Mesenchymal stem cell (in vitro differentiated cells and primary cell): ENCODE data around the gene SEC16A.
A peak's percentile ranks its signal among the peaks of the same experiment; 100 is the strongest.

Experiments
- DNase-seq: peaks from one replicate; pipeline ENCODE4 v3.0.0-alpha.2; 2013
- H2AFZ ChIP-seq: one replicate; pipeline ENCODE4 v1.6.1; 2013; ENCODE audit warnings: low read depth, mild to moderate bottlenecking, control low read depth, inconsistent platforms, low read length, moderate library complexity
- H2AK5ac ChIP-seq: 2 replicates; pipeline ENCODE4 v1.6.1; 2013; ENCODE audit warnings: low read length, moderate library complexity, mild to moderate bottlenecking, inconsistent platforms; ENCODE audit not compliant: severe bottlenecking
- H2BK120ac ChIP-seq: one replicate; pipeline ENCODE4 v1.6.1; 2013; ENCODE audit warnings: low read depth, mild to moderate bottlenecking, inconsistent platforms, low read length, moderate library complexity
- H2BK12ac ChIP-seq, 2 experiments: one replicate each; pipeline ENCODE4 v1.6.1; 2013; ENCODE audit warnings: inconsistent platforms in 2 of 2, low read length in 2 of 2, mild to moderate bottlenecking in 2 of 2, moderate library complexity in 2 of 2, control low read depth in 1 of 2
- H2BK15ac ChIP-seq: one replicate; pipeline ENCODE4 v1.6.1; 2013; ENCODE audit warnings: mild to moderate bottlenecking, low read depth, inconsistent platforms; ENCODE audit not compliant: poor library complexity, severe bottlenecking
- H2BK5ac ChIP-seq: 2 replicates; pipeline ENCODE4 v1.6.1; 2013; ENCODE audit warnings: low read depth, mild to moderate bottlenecking, low read length, control low read depth, inconsistent platforms; ENCODE audit not compliant: poor library complexity, severe bottlenecking
- H3K14ac ChIP-seq, 2 experiments: one replicate each; pipeline ENCODE4 v1.6.1; 2013; ENCODE audit warnings: inconsistent platforms in 2 of 2, low read length in 2 of 2, control low read depth in 1 of 2, mild to moderate bottlenecking in 1 of 2, moderate library complexity in 1 of 2
- H3K18ac ChIP-seq, 2 experiments: one replicate each; pipeline ENCODE4 v1.6.1; 2013; ENCODE audit warnings: inconsistent platforms in 2 of 2, low read length in 2 of 2, control low read depth in 1 of 2, low read depth in 1 of 2, mild to moderate bottlenecking in 1 of 2
- H3K23ac ChIP-seq, 2 experiments: one replicate each; pipeline ENCODE4 v1.6.1; 2013; ENCODE audit warnings: inconsistent platforms in 2 of 2, low read length in 2 of 2, mild to moderate bottlenecking in 2 of 2, moderate library complexity in 2 of 2, control low read depth in 1 of 2
- H3K27ac ChIP-seq: 2 replicates; pipeline ENCODE4 v1.5.1; 2013; ENCODE audit warnings: mild to moderate bottlenecking, moderate library complexity, low read length, control low read depth, inconsistent platforms; ENCODE audit not compliant: poor library complexity, severe bottlenecking
- H3K27me3 ChIP-seq, 2 experiments: 2 replicates each; pipeline versions ENCODE4 v1.6.1 to v1.7.0; 2013; ENCODE audit warnings: low read length in 2 of 2, mild to moderate bottlenecking in 2 of 2, moderate library complexity in 2 of 2, control low read depth in 1 of 2, inconsistent platforms in 1 of 2; ENCODE audit not compliant: control insufficient read depth in 1 of 2, insufficient read depth in 1 of 2
- H3K36me3 ChIP-seq, 2 experiments: 2 replicates each; pipeline versions ENCODE4 v1.6.1 to v1.7.0; 2013; ENCODE audit warnings: low read length in 2 of 2, control low read depth in 1 of 2, inconsistent platforms in 1 of 2, low read depth in 1 of 2, mild to moderate bottlenecking in 1 of 2; ENCODE audit not compliant: insufficient read depth in 2 of 2, control insufficient read depth in 1 of 2
- H3K4ac ChIP-seq, 2 experiments: one replicate each; pipeline ENCODE4 v1.6.1; 2013; ENCODE audit warnings: inconsistent platforms in 2 of 2, low read length in 2 of 2, mild to moderate bottlenecking in 2 of 2, moderate library complexity in 2 of 2, control low read depth in 1 of 2, low read depth in 1 of 2
- H3K4me1 ChIP-seq: 2 replicates; pipeline ENCODE4 v1.6.1; 2013; ENCODE audit warnings: low read depth, low read length, control low read depth; ENCODE audit not compliant: control insufficient read depth, insufficient read depth
- H3K4me2 ChIP-seq: 2 replicates; pipeline ENCODE4 v1.6.1; 2013; ENCODE audit warnings: low read length, mild to moderate bottlenecking, inconsistent platforms; ENCODE audit not compliant: poor library complexity, severe bottlenecking
- H3K4me3 ChIP-seq, 2 experiments: 2 replicates each; pipeline versions ENCODE4 v1.5.1 to v1.7.0; 2013; ENCODE audit warnings: low read length in 2 of 2, mild to moderate bottlenecking in 2 of 2, control low read depth in 1 of 2, low read depth in 1 of 2; ENCODE audit not compliant: insufficient read depth in 1 of 2
- H3K79me1 ChIP-seq: replicated peaks from 2 replicates; pipeline ENCODE4 v1.6.1; 2013; ENCODE audit warnings: mild to moderate bottlenecking, control low read depth, low read length, inconsistent platforms; ENCODE audit not compliant: poor library complexity, severe bottlenecking
- H3K9ac ChIP-seq: 2 replicates; pipeline ENCODE4 v1.7.0; 2013; ENCODE audit warnings: mild to moderate bottlenecking, low read length, moderate library complexity
- H3K9me3 ChIP-seq: 2 replicates; pipeline ENCODE4 v1.7.0; 2013; ENCODE audit warnings: mild to moderate bottlenecking, low read length; ENCODE audit not compliant: control insufficient read depth
- H4K8ac ChIP-seq: one replicate; pipeline ENCODE4 v1.6.1; 2013; ENCODE audit warnings: inconsistent platforms, mild to moderate bottlenecking, low read length, moderate library complexity
- H4K91ac ChIP-seq: one replicate; pipeline ENCODE4 v1.6.1; 2013; ENCODE audit warnings: mild to moderate bottlenecking, low read length, inconsistent platforms
- WGBS: methylation state at CpG from one replicate; pipeline ENCODE4 v1.1.7; 2013; ENCODE audit warnings: mixed read lengths; 5-methylcytosine and 5-hydroxymethylcytosine counted together

The SEC16A gene

GRCh38 chr9:136519263-136520052, 36.6 kb upstream of the SEC16A start:
- Histone ChIP-seq H3K18ac (no peak overlapping the region), H2BK15ac (no peak overlapping the region), H3K9me3 (no peaks in the 10 kb centered on the region), H3K27ac (no peak overlapping the region), H2AK5ac (peak overlapping the region; percentile 64), H3K23ac (no peak overlapping the region), H2AFZ (no peak overlapping the region), H3K79me1 (peaks cover 41% of the 10 kb centered on the region), H3K4me3 (peak overlapping the region in 1 of 2 experiments; percentile 10), H4K8ac (no peak overlapping the region), H3K9ac (no peak overlapping the region), H3K14ac (no peak overlapping the region), H3K27me3 (no peaks in the 10 kb centered on the region), H2BK5ac (no peak overlapping the region), H3K36me3 (peaks cover 17 to 84% of the 10 kb centered on the region in 2 experiments), H3K4me1 (peaks cover 50% of the 10 kb centered on the region), H2BK12ac (no peak overlapping the region), H3K4ac (no peak overlapping the region), H4K91ac (no peak overlapping the region), H3K4me2 (peak overlapping the region; percentile 19), H2BK120ac (no peak overlapping the region)
- no peak for DNase-seq
- WGBS, result 96% methylated on average over 32 of the region's 32 CpGs

- Histone ChIP-seq H2AFZ (no peak overlapping the region), H3K18ac (no peak overlapping the region), H3K4ac (no peak overlapping the region), H3K9ac (no peak overlapping the region), H3K14ac (no peak overlapping the region), H3K79me1 (peaks cover 36% of the 10 kb centered on the region), H4K8ac (no peak overlapping the region), H3K4me1 (peaks cover 44% of the 10 kb centered on the region), H3K4me3 (no peak overlapping the region), H2BK12ac (no peak overlapping the region), H3K9me3 (no peaks in the 10 kb centered on the region), H3K4me2 (no peak overlapping the region), H4K91ac (no peak overlapping the region), H2AK5ac (no peak overlapping the region), H3K23ac (no peak overlapping the region), H3K27ac (no peak overlapping the region), H2BK120ac (no peak overlapping the region), H2BK5ac (no peak overlapping the region), H3K36me3 (peaks cover 22 to 85% of the 10 kb centered on the region in 2 experiments), H2BK15ac (no peak overlapping the region), H3K27me3 (no peaks in the 10 kb centered on the region)
- no peak for DNase-seq
- 97% methylated on average over 18 of the region's 18 CpGs for WGBS
These were observed 35.8 kb upstream of the SEC16A start for GRCh38 chr9:136518623-136519022.

- no peak overlapping the region for H2BK15ac ChIP-seq
- H2AK5ac ChIP-seq, result no peak overlapping the region
- WGBS, result 99% methylated on average over 17 of the region's 17 CpGs
- no peak overlapping the region for H3K4me3 ChIP-seq
- peaks cover 44% of the 10 kb centered on the region for H3K4me1 ChIP-seq
- H3K79me1 ChIP-seq, result peaks cover 30% of the 10 kb centered on the region
- no peak overlapping the region for H2AFZ ChIP-seq
- H3K23ac ChIP-seq, result no peak overlapping the region
- H3K4ac ChIP-seq, result no peak overlapping the region
- H3K9me3 ChIP-seq, result no peaks in the 10 kb centered on the region
- H3K4me2 ChIP-seq, result no peak overlapping the region
- no peak overlapping the region for H2BK12ac ChIP-seq
- no peak overlapping the region for H3K27ac ChIP-seq
- H4K91ac ChIP-seq, result no peak overlapping the region
- no peak overlapping the region for H3K14ac ChIP-seq
- no peak overlapping the region for H3K18ac ChIP-seq
- peaks cover 27 to 85% of the 10 kb centered on the region in 2 experiments for H3K36me3 ChIP-seq
- H3K27me3 ChIP-seq, result no peaks in the 10 kb centered on the region
- peak overlapping the region; percentile 33 for H4K8ac ChIP-seq
- no peak overlapping the region for H2BK120ac ChIP-seq
- no peak overlapping the region for H3K9ac ChIP-seq
- no peak overlapping the region for H2BK5ac ChIP-seq
- no peak for DNase-seq
These were observed 35.1 kb upstream of the SEC16A start for GRCh38 chr9:136517950-136518349.

GRCh38 chr9:136517012-136517743, 34.3 kb upstream of the SEC16A start:
- Histone ChIP-seq H3K4me2 (no peak overlapping the region), H3K23ac (no peak overlapping the region), H3K79me1 (peaks cover 25% of the 10 kb centered on the region), H3K14ac (no peak overlapping the region), H3K9me3 (no peaks in the 10 kb centered on the region), H3K18ac (no peak overlapping the region), H2BK5ac (no peak overlapping the region), H2BK15ac (no peak overlapping the region), H3K9ac (no peak overlapping the region), H3K4ac (no peak overlapping the region), H3K27me3 (no peaks in the 10 kb centered on the region), H2AFZ (no peak overlapping the region), H4K91ac (peak overlapping the region; percentile 8), H2AK5ac (no peak overlapping the region), H4K8ac (no peak overlapping the region), H3K27ac (no peak overlapping the region), H2BK120ac (no peak overlapping the region), H3K4me1 (peaks cover 39% of the 10 kb centered on the region), H3K4me3 (no peak overlapping the region), H3K36me3 (peaks cover 28 to 85% of the 10 kb centered on the region in 2 experiments), H2BK12ac (no peak overlapping the region)
- WGBS, result 95% methylated on average over 37 of the region's 37 CpGs
- no peak for DNase-seq
